SJSA1 (cell line): ENCODE results near the gene USP21. TPM values are rescaled to one million over a fixed set of nuclear protein-coding genes. Genes with fewer than 3 reads are reported as not detected.
A peak's percentile ranks its signal among the peaks of the same experiment; 100 is the strongest.
"Not testable (repeated sequence)": the region's sequence is repeated elsewhere in the genome, so short reads cannot be mapped to it uniquely, and the experiment has no call there.

Experiments used
- DNase-seq, 2 experiments: peaks; one replicate each; pipeline ENCODE4 v3.0.0-alpha.2; 2015 to 2020; ENCODE audit warnings: low spot score in 2 of 2, low read depth in 1 of 2
- H3K27ac ChIP-seq: fragments of 250-450 bp; sonication (Bioruptor Pico); 2 replicates; pipeline ENCODE4 v1.5.1; 2020; ENCODE audit warnings: mild to moderate bottlenecking, moderate library complexity
- H3K27me3 ChIP-seq: fragments of 250-450 bp; sonication (Bioruptor Pico); replicated peaks from 2 replicates; pipeline ENCODE4 v1.5.1; 2020; ENCODE audit warnings: mild to moderate bottlenecking, moderate library complexity
- H3K36me3 ChIP-seq: fragments of 250-450 bp; sonication (Bioruptor Pico); 2 replicates; pipeline ENCODE4 v1.5.1; 2020; ENCODE audit warnings: mild to moderate bottlenecking
- H3K4me1 ChIP-seq: fragments of 250-450 bp; sonication (Bioruptor Pico); replicated peaks from 2 replicates; pipeline ENCODE4 v1.6.1; 2021; ENCODE audit warnings: mild to moderate bottlenecking
- H3K4me3 ChIP-seq: fragments of 250-450 bp; sonication (Bioruptor Pico); 2 replicates; pipeline ENCODE4 v1.5.1; 2020; ENCODE audit warnings: mild to moderate bottlenecking
- H3K9me3 ChIP-seq: fragments of 250-450 bp; sonication (Bioruptor Pico); replicated peaks from 2 replicates; pipeline ENCODE4 v1.5.1; 2020; ENCODE audit warnings: mild to moderate bottlenecking
- total RNA-seq: library from RNA; depleted of rRNA; stranded (reverse); fragments of >200 nt; shearing (Covaris generic); gene quantifications from 2 replicates; pipeline ENCODE4 v1.2.3, GENCODE V29; 2014; rRNA removed

Gene USP21, protein sequence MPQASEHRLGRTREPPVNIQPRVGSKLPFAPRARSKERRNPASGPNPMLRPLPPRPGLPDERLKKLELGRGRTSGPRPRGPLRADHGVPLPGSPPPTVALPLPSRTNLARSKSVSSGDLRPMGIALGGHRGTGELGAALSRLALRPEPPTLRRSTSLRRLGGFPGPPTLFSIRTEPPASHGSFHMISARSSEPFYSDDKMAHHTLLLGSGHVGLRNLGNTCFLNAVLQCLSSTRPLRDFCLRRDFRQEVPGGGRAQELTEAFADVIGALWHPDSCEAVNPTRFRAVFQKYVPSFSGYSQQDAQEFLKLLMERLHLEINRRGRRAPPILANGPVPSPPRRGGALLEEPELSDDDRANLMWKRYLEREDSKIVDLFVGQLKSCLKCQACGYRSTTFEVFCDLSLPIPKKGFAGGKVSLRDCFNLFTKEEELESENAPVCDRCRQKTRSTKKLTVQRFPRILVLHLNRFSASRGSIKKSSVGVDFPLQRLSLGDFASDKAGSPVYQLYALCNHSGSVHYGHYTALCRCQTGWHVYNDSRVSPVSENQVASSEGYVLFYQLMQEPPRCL
- 3.7 and 4.8 TPM in 2 replicates for total RNA-seq

DNA sequence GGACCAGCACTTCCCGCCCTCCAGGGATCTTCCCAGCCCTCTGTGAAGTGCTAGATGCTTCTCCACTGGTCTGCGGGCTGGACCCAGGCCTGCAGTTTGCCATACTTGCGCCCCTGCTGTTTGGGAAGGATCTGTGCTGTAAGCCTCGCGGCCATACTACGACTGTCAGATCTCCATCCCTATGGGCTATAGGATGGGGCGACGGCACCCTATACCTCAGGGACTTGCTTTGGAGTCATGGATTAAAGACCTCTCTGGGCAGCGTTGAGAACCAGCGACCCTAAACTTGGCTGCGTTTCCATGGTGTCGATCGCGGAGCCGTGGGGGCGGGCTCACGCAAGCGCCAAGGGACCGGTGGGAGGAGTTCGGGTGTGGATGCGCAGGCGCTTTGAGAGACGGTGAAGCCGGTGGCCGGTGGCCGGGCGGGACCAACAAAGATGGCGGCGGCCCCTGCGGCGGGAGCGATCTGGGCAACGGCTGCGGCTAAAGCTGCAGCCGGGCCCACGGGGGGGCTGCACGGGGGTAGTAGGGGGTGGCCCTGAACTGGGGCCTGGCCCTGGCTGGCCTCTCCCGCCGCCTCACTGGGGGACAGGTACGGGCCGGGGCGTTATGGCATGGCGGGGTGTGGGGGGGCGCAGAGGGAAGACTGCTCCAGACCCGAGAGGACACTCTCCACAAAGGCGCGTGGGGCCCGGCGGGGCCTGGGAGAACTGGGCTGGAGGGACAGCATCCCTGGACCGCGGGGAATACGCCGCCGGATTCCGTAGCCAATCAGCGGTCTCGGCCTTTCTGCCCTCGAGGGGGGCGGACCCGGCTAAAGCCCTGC lies at the start of gene USP21:
Gene USP21 (plus strand): TSS at position 414 of the 826 bp plus-strand sequence. CDS start 1,141 bp downstream, outside the sequence.
- peak; percentile 82 to 94 for DNase-seq
- no peaks in the 10 kb centered on the region for H3K9me3 ChIP-seq
- H3K27ac ChIP-seq, result peak within 1 kb of the TSS; percentile 70
- H3K4me3 ChIP-seq, result peak within 1 kb of the TSS; percentile 67
- H3K36me3 ChIP-seq, result peaks cover 69% of the 10 kb centered on the region
- no peaks in the 10 kb centered on the region for H3K27me3 ChIP-seq
- peaks cover 22% of the 10 kb centered on the region for H3K4me1 ChIP-seq

- H3K27me3 ChIP-seq, result no peaks in the 10 kb centered on the region
- no peak overlapping the region for H3K27ac ChIP-seq
- no peaks in the 10 kb centered on the region for H3K9me3 ChIP-seq
- no peak overlapping the region for H3K4me3 ChIP-seq
- no peak for DNase-seq
- H3K36me3 ChIP-seq, result peaks cover 60% of the 10 kb centered on the region
- peaks cover 15% of the 10 kb centered on the region for H3K4me1 ChIP-seq
These were observed 48.2 kb upstream of the USP21 start for GRCh38 chr1:161111117-161111516.

GRCh38 chr1:161111527-161111926 lies 47.8 kb upstream of the USP21 start:
- no peak for DNase-seq
- Histone ChIP-seq H3K9me3 (no peaks in the 10 kb centered on the region), H3K27me3 (no peaks in the 10 kb centered on the region), H3K36me3 (peaks cover 60% of the 10 kb centered on the region), H3K4me1 (peaks cover 19% of the 10 kb centered on the region), H3K27ac (no peak overlapping the region), H3K4me3 (no peak overlapping the region)

- Histone ChIP-seq H3K4me3 (no peak overlapping the region), H3K27ac (no peak overlapping the region), H3K36me3 (peaks cover 65% of the 10 kb centered on the region), H3K9me3 (no peaks in the 10 kb centered on the region), H3K4me1 (peaks cover 28% of the 10 kb centered on the region), H3K27me3 (no peaks in the 10 kb centered on the region)
- DNase-seq, result no peak
These were observed 45.4 kb upstream of the USP21 start for GRCh38 chr1:161113915-161114314.

GRCh38 chr1:161114556-161114955 lies 44.7 kb upstream of the USP21 start:
- Histone ChIP-seq H3K4me3 (no peak overlapping the region), H3K36me3 (peaks cover 67% of the 10 kb centered on the region), H3K9me3 (no peaks in the 10 kb centered on the region), H3K27me3 (no peaks in the 10 kb centered on the region), H3K27ac (peak overlapping the region; percentile 50), H3K4me1 (peaks cover 35% of the 10 kb centered on the region)
- DNase-seq, result no peak

- H3K4me3 ChIP-seq, result no peak overlapping the region
- peaks cover 69% of the 10 kb centered on the region for H3K36me3 ChIP-seq
- peaks cover 42% of the 10 kb centered on the region for H3K4me1 ChIP-seq
- H3K27ac ChIP-seq, result peak overlapping the region; percentile 50
- no peaks in the 10 kb centered on the region for H3K9me3 ChIP-seq
- no peaks in the 10 kb centered on the region for H3K27me3 ChIP-seq
- DNase-seq, result peak in 1 of 2 experiments; percentile 58
These were observed 44.1 kb upstream of the USP21 start for GRCh38 chr1:161115132-161115711.

DNA sequence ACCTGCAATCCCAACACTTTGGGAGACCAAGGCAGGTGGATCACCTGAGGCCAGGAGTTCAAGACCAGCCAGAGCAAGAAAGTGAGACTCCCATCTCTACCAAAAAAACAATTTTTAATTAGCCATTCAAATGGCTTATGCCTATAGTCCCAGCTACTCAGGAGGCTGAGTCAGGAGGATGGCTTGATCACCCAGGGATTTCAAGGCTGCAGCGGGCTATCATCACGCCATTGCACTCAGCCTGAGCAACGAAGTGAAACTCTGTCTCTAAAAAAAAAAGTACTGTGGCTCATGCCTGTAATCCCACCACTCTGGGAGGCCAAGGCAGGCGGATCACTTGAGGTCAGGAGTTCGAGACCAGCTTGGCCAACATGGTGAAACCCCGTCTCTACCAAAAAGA lies 43.3 kb upstream of the USP21 start:
- Histone ChIP-seq H3K36me3 (peaks cover 77% of the 10 kb centered on the region), H3K4me1 (peaks cover 44% of the 10 kb centered on the region)
- not testable (repeated sequence) for H3K27me3 ChIP-seq, H3K4me3 ChIP-seq, DNase-seq, H3K9me3 ChIP-seq, H3K27ac ChIP-seq

DNA sequence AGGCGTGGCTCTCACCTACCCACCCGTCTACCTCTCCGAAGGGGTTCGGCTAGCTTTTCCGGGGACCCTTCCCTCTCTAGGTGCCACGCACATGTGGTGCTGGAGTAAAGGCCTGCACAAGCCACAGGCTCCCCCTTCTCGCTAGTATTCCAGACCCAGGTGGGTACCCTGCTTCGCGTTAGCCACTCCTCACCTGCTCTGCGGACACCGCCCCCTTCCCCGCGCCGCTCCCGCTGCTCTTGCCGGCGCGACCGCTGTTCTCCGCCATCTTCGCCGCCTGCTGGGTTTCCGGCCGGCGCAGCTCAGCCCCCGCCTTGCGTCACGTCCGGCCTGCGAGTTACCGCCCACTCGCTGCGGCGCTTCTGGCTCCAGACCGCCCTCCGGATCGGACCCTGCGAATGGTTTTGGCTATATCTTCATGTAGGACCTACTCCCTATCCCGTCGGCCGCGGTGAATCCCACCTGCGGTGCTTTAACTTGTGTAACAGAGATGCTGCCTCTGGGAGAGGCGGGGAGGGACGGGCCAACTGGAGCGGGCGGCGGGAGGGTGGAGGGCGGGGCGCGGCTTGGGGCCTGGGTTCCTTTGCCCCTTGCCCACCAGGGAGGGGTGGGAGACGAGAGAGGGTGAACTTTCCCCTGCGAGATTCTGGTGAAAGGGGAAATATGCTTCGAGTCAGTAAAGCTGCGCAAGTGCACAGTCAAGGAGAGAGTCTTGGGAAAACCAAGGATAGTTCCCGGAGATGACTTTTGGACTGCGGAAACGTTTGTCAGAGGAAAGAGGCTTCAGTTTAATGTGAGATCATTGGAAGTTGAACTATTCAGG lies 41.3 kb upstream of the USP21 start, which contains the start of the genes NIT1 and PFDN2:
Gene NIT1 (plus strand): TSS at position 347 of the 823 bp plus-strand sequence. CDS start 72 bp downstream, at position 419.
Gene PFDN2 (minus strand): TSS at position 279 of the 823 bp plus-strand sequence. CDS start 11 bp downstream, at position 268.
- H3K4me3 ChIP-seq, result peak within 1 kb of the TSS; percentile 78
- peak within 1 kb of the TSS; percentile 77 for H3K27ac ChIP-seq
- H3K27me3 ChIP-seq, result no peaks in the 10 kb centered on the region
- H3K9me3 ChIP-seq, result no peaks in the 10 kb centered on the region
- H3K36me3 ChIP-seq, result peaks cover 82% of the 10 kb centered on the region
- H3K4me1 ChIP-seq, result peaks cover 44% of the 10 kb centered on the region
- DNase-seq, result peak; percentile 77 to 83

GRCh38 chr1:161119092-161119903 lies 40.0 kb upstream of the USP21 start:
- peaks cover 44% of the 10 kb centered on the region for H3K4me1 ChIP-seq
- no peak overlapping the region for H3K27ac ChIP-seq
- H3K9me3 ChIP-seq, result no peaks in the 10 kb centered on the region
- no peaks in the 10 kb centered on the region for H3K27me3 ChIP-seq
- peaks cover 83% of the 10 kb centered on the region for H3K36me3 ChIP-seq
- DNase-seq, result peak; percentile 46 to 55
- H3K4me3 ChIP-seq, result peak overlapping the region; percentile 78; the same call in 1 of the 2 replicates

- H3K36me3 ChIP-seq, result peaks cover 84% of the 10 kb centered on the region
These were observed 38.2 kb upstream of the USP21 start for GRCh38 chr1:161121042-161121650.

GRCh38 chr1:161121834-161122233 lies 37.5 kb upstream of the USP21 start:
- Histone ChIP-seq H3K4me1 (peaks cover 23% of the 10 kb centered on the region), H3K36me3 (peaks cover 87% of the 10 kb centered on the region), H3K4me3 (no peak overlapping the region), H3K27me3 (no peaks in the 10 kb centered on the region), H3K27ac (no peak overlapping the region), H3K9me3 (no peaks in the 10 kb centered on the region)
- no peak for DNase-seq

More at GRCh38 chr1:161121042-161121650, 38.2 kb upstream of the USP21 start:
- no peak for DNase-seq
- no peak overlapping the region for H3K4me3 ChIP-seq
- H3K9me3 ChIP-seq, result no peaks in the 10 kb centered on the region
- no peak overlapping the region for H3K27ac ChIP-seq
- peaks cover 28% of the 10 kb centered on the region for H3K4me1 ChIP-seq
- no peaks in the 10 kb centered on the region for H3K27me3 ChIP-seq

DNA sequence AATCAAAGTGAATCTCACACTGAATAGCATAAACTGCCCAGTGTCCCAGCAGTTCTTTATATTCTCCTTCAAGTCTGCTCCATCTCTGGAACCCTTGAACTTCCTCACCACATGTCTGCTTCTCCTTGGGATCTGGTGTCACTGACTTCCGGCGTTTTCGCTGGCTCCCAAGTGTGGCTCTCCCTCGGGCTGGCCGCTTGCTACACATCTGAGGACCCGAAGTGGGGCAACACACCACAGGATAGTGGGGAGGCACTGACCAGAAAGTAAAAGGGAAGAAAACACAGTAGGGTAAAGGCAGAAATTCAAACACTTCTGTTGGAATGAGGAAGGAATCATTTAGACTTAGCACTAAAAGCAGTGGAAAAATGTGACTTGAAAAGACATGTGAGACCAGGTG lies 36.3 kb upstream of the USP21 start:
- H3K36me3 ChIP-seq, result peaks cover 93% of the 10 kb centered on the region
- H3K4me3 ChIP-seq, result no peak overlapping the region
- no peak for DNase-seq
- H3K9me3 ChIP-seq, result no peaks in the 10 kb centered on the region
- peaks cover 20% of the 10 kb centered on the region for H3K4me1 ChIP-seq
- no peaks in the 10 kb centered on the region for H3K27me3 ChIP-seq
- no peak overlapping the region for H3K27ac ChIP-seq
